ENCODE results near the gene MAN1A1. TPM values are rescaled to one million over a fixed set of nuclear protein-coding genes. Genes with fewer than 3 reads are reported as not detected.

MAN1A1 gene
- total RNA-seq, 1 donor from 2014 or later: 78.0 TPM

GRCh38 chr6:119193707-119194106 is 155.9 kb downstream of the MAN1A1 start:
- no peak for TF ChIP-seq CTCF (IDR thresholded peaks at IDR 0.05)
- intact Hi-C loops (cut with DNase I): no loop called here
- DNase-seq: no peak
- H3K27me3 ChIP-seq (ENCODE audit: low read depth): no peaks in the 10 kb centered on the region
- no peak overlapping the region for H3K4me3 ChIP-seq
- no peak for ATAC-seq
- H3K36me3 ChIP-seq: peaks cover 43% of the 10 kb centered on the region
- H3K27ac ChIP-seq: no peak overlapping the region
- no peaks in the 10 kb centered on the region for H3K9me3 ChIP-seq
- H3K4me1 ChIP-seq: no peaks in the 10 kb centered on the region

GRCh38 chr6:119192200-119192599 is 157.4 kb downstream of the MAN1A1 start:
- Histone ChIP-seq H3K36me3 (peaks cover 49% of the 10 kb centered on the region), H3K4me3 (no peak overlapping the region), H3K27ac (no peak overlapping the region), H3K4me1 (no peaks in the 10 kb centered on the region), H3K9me3 (no peaks in the 10 kb centered on the region), H3K27me3 (ENCODE audit: low read depth) (no peaks in the 10 kb centered on the region)
- intact Hi-C loops (cut with DNase I): no loop called here
- ATAC-seq (no peak), DNase-seq (no peak)
- no peak for TF ChIP-seq CTCF (IDR thresholded peaks at IDR 0.05)

GRCh38 chr6:119190176-119190575 is 159.4 kb downstream of the MAN1A1 start:
- no peak overlapping the region for H3K4me3 ChIP-seq
- ATAC-seq (no peak), DNase-seq (no peak)
- peaks cover 60% of the 10 kb centered on the region for H3K36me3 ChIP-seq
- intact Hi-C loops (cut with DNase I): no loop called here
- H3K9me3 ChIP-seq: no peaks in the 10 kb centered on the region
- no peak overlapping the region for H3K27ac ChIP-seq
- H3K4me1 ChIP-seq: no peaks in the 10 kb centered on the region
- no peak for TF ChIP-seq CTCF (IDR thresholded peaks at IDR 0.05)
- H3K27me3 ChIP-seq (ENCODE audit: low read depth): no peaks in the 10 kb centered on the region

- intact Hi-C loops (cut with DNase I): no loop called here
- H3K36me3 ChIP-seq: peaks cover 60% of the 10 kb centered on the region
- no peak for DNase-seq
Measured at GRCh38 chr6:119189498-119189897, 160.1 kb downstream of the MAN1A1 start.

GRCh38 chr6:119187596-119187995 is 162.0 kb downstream of the MAN1A1 start:
- DNase-seq (no peak), ATAC-seq (no peak)
- H3K4me1 ChIP-seq: no peaks in the 10 kb centered on the region
- peaks cover 52% of the 10 kb centered on the region for H3K36me3 ChIP-seq
- H3K9me3 ChIP-seq: no peaks in the 10 kb centered on the region
- no peak for TF ChIP-seq CTCF (IDR thresholded peaks at IDR 0.05)
- H3K27me3 ChIP-seq (ENCODE audit: low read depth): no peaks in the 10 kb centered on the region
- H3K4me3 ChIP-seq: no peak overlapping the region
- intact Hi-C loops (cut with DNase I): no loop called here
- no peak overlapping the region for H3K27ac ChIP-seq

More at GRCh38 chr6:119189498-119189897, 160.1 kb downstream of the MAN1A1 start:
- no peak for TF ChIP-seq CTCF (IDR thresholded peaks at IDR 0.05)
- H3K9me3 ChIP-seq: no peaks in the 10 kb centered on the region
- H3K27me3 ChIP-seq (ENCODE audit: low read depth): no peaks in the 10 kb centered on the region
- ATAC-seq: no peak
- H3K27ac ChIP-seq: no peak overlapping the region
- no peak overlapping the region for H3K4me3 ChIP-seq
- H3K4me1 ChIP-seq: no peaks in the 10 kb centered on the region

- DNase-seq (no peak), ATAC-seq (no peak)
- Histone ChIP-seq H3K27ac (no peak overlapping the region), H3K27me3 (ENCODE audit: low read depth) (no peaks in the 10 kb centered on the region), H3K4me3 (no peak overlapping the region), H3K36me3 (peaks cover 41% of the 10 kb centered on the region), H3K9me3 (no peaks in the 10 kb centered on the region), H3K4me1 (no peaks in the 10 kb centered on the region)
- intact Hi-C loops (cut with DNase I): no loop called here
- TF ChIP-seq CTCF (IDR thresholded peaks at IDR 0.05): no peak
Measured at GRCh38 chr6:119186490-119186889, 163.1 kb downstream of the MAN1A1 start.
